Fibroblast of skin of left biceps (primary cell): Measurements from ENCODE around the gene FRMD5.
"Not testable (repeated sequence)": the region's sequence is repeated elsewhere in the genome, so short reads cannot be mapped to it uniquely, and the experiment has no call there.

Experiments used
- DNase-seq, 2 experiments: peaks; one replicate each; pipeline ENCODE4 v3.0.0-alpha.2; 2013; ENCODE audit warnings: low read depth in 2 of 2

Gene FRMD5

DNA sequence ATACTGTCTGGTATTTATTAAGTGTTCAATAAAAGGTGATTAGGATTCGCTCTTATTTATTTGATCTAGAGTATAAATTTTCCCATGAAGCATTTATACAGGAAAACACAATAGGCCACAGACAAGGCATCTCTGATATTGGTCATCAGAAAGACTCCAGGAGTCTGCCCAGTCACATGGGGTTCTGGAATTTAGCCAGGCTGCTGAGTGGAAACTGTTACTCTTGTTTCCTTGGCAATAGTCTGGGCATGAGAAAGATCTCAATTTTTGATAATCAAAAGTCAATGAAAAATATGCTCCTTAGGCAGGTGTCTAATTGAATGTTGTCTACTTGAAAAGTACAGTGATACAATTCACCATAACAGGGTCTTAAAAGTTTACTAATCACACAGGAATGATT, 161.2 kb downstream of the FRMD5 start:
- no peak for DNase-seq

DNA sequence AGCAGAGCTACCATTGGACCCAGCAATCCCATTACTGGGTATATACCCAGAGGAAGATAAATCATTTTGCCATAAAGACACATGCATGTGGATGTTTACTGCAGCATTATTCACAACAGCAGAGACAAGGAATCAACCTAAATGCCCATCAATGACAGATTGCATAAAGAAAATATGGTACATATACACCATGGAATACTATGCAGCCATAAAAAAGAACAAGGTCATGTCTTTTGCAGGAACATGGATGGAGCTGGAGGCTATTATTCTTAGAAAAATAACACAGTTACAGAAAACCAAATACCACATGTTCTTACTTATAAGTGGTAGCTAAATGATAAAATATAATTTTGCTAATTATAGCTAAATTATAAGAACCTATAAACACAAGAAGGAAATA, 162.3 kb downstream of the FRMD5 start:
- not testable (repeated sequence) for DNase-seq

DNA sequence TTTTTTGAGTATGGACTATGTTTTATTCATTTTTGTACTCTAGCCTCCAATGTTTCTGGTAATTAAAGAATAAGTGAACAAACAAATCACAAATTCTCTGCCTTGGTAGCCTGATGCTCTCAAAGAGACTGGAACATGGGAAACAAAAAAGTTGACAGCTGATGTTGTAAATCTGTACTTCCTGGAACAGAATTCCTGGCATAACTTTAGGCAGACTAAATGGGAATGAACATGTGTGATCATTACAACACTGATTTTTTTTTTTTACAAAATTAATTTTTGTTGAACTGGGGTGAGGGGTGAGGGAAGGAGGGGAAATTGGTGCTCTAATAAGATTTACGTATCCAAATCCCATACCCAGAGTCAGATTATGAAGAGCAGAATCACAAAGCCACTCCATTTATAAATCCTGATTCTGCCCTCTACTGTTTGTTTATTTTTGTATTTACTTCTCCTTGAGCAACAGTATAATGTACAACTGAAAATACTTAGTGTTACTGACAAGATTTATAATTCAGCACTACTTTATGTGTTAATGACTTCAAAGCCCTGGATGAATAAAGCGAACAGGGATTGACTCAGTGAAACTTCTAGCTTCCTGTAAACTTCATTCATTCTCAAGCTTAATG, 165.0 kb downstream of the FRMD5 start:
- DNase-seq: peak in 1 of 2 experiments; percentile 46

DNA sequence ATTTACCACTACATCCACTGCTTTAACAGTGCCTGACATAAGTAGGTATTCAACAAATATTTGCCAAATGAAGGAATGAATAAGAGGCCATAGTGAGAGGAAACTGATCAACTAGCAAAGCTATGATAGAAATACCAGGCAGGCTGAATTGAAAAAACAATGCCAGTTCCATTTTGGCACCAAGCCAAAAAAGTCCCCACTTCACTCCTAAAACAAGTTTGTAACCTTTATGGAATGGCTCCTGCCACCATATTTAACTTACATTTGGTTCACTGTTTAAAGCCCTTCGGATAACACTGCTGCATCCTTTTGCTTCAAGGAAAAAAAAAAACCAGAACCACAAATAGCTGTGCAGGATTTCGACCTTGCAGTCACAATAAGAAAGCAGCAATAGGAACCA, 166.1 kb downstream of the FRMD5 start:
- DNase-seq: no peak

DNA sequence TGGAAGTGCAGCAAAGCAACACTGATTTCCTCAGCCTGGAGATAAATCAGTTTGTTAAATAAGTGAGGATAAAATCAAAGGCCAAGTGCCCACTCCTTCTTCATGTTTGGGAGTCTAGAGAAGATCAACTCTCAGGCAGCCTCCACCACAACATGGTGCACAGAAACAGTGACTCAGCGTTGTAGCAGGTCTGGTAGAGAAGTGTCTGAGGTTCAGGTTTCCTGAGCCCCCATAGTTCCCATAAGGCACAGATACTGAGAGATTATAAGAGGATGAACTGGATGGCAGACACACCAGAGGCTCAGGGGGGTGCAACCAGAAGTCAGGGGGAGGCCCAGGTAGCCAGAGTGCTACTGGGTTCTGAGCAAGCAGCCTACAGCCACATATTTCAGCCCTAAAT, 166.7 kb downstream of the FRMD5 start:
- DNase-seq: no peak

DNA sequence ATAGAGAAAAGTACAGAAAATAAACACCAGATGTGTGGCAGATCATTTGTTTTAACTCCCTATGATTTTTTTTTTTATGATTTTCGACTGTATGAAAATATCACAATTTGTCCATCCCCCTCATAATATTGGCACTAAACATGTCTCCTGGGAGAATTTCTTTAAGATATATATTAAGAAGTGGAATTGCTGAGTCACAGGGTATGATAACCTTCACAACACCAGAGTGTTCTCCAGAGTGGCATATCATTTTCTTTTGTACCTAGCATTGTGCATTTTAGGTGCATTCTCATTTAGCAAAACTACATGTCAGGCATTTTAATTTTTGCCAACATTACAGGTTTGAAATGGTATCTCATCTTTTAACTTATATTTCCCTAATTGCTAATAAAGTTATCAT, 170.9 kb downstream of the FRMD5 start:
- DNase-seq: no peak

DNA sequence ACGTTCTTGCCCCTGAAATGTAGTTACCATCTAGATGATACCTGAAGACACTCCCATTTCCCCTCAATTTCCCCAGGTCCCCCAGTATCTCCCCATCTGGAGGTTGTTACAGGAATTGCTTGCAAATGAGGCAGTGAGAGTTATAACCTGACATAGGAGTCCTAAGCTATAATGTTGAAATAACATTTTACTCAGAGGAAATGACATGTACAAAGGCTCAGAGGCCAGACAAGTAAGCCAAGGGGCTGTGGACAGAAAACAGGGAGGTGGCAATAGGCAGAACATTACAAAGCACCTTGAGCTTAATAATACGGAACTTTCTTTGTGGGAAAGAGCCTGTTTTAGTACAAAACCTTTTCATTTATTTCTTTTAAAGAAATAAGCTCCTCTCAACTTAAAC, 171.9 kb downstream of the FRMD5 start:
- no peak for DNase-seq

DNA sequence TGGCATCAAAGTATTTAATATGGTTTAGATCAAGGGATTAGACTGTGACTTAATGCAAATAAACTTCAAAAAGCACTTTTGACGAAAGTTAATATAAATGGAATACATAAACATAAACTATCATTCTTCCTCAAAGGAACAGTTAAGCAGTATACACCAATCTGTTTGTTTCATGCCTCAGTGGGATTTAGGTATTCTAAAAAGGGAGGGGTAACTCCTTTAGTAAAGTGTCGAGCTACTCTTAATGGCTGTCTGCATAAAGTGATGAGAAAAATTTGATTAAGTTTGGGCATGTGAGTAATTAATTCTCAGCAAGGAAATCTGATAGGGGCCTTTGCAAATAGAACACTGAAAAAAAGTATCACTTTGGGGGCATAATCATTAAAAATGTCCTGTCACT, 176.9 kb downstream of the FRMD5 start:
- no peak for DNase-seq

DNA sequence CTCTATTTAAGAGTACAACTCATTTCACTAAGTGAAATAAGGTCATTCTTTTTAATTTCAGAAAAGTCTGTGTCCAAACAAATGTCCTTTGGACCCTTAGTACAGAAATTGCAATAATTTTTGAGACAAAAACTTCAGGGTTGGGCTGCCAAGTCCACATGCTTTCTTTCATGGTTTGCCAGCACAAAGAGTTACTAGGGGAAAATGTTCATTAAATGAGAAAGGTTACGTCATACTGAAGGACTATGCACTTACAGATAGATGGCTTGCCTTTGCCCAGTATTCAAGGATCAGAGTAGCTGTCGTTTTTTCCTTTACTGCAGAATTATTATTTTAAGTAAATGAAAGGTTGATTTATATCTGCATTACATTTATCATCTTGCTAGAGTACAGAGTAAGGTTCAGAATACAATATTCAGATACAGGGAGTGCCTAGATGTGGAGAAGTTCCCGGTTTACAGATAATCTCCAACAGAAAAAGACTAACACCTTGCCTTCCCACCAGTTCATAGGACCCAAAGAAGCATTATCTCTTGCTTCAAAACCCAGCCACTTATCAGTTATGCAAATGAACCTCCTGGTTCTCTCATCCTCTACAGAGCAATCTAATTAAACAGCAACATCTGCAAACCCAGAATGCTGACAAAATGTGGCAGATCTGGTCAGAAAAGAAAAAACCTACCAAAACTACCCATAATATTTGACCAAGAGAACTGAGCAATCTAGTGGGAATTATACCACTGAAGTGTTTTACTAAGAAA, 179.3 kb downstream of the FRMD5 start:
- DNase-seq: no peak

DNA sequence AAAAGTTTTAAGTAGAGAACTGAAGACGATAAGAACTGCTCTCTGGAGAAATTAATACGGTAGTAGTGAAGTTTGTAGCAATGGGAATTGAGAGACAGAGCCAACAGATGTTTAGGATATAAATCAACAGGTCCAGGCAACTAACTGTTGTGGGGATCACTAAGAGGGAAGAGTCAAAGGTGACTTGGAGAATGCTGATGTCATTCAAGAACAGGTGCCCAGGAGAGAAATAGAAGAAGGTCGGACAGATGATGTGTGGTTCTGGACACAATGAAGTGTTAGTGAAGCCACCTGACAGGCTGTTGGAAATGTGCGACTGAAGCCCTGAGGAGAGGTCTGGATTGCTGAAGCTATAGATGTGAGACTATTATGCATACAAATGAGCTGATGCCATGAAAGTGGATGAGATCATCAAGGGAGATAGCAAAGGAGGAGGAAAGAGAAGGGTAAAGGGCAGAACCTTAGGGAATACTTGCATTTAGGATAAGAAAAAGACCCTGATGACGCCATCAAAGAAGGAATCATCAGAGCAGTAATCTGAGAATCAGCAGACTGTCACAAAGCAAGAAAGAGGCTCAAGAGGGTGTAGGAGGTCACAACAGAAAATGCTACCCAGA, 183.7 kb downstream of the FRMD5 start:
- DNase-seq: no peak

DNA sequence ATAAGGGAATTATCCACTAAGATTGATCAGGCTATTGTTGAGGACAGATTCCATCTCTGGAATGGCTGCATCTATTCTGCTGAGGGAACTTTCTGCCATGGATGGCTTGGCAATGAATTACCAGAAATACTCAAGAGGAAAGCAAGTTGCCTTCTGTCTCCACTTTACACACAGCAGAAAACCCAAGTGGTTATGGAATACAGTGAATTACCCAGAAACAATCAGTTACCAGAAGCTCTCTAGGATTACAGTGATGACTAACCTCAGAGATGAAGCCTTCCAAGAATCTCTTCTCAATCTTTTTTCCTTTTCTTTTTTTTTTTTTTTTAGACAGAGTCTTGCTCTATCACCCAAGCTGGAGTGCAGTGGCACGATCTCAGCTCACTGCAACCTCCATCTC, 185.0 kb downstream of the FRMD5 start:
- DNase-seq: peak in 1 of 2 experiments; percentile 30

DNA sequence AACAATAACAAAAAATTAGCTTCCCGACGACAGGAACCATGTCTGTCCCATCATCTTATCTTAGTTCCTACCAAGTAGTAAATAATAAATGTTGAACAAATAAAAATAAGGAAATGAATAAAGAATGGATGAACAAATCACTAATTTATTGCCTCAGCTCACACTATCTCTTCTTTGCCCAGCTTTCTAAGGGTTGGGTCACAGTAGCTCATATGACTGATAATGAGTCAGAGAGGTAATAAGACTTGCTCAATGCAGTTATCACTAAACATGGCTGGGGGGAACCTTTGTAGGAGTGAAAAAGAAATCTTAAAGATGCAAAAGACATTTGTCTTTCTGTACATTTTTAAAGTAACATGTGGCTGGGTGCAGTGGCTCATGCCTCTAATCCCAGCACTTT, 186.0 kb downstream of the FRMD5 start:
- DNase-seq: peak in 1 of 2 experiments; percentile 5

DNA sequence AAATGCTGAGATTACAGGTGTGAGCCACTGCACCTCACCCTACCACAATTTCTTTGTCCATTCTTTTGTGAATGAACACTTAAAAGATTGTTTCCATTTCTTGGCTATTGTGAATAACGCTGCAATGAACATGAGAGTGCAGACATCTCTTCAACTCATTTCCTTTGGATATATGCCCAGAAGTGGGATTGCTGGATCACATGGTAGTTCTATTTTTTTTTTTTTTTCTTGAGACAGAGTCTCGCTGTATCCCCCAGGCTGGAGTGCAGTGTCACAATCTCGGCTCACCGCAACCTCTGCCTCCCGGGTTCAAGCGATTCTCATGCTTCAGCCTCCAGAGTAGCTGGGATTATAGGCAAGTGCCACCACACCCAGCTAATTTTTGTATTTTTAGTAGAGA, 194.8 kb downstream of the FRMD5 start:
- DNase-seq: peak; percentile 56 to 58

DNA sequence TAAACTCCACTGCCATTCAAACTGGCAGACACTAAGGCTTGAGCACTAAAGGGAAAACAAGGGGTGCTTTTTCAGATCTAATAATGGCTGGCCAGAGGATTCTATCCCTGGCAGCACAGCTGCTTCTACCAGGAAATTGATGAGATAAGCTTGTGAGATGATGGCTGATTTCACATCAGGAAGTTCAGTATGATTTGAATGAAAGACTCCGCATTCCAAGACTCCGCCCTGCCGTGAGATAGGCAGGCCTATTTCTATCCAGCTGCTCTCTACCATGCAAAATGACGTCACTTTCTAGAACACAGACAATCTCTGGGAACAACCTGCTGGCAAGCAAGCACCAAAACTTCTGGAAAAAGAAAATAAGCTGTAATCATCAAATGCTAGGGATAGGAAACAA, 196.5 kb downstream of the FRMD5 start:
- peak in 1 of 2 experiments; percentile 4 for DNase-seq

DNA sequence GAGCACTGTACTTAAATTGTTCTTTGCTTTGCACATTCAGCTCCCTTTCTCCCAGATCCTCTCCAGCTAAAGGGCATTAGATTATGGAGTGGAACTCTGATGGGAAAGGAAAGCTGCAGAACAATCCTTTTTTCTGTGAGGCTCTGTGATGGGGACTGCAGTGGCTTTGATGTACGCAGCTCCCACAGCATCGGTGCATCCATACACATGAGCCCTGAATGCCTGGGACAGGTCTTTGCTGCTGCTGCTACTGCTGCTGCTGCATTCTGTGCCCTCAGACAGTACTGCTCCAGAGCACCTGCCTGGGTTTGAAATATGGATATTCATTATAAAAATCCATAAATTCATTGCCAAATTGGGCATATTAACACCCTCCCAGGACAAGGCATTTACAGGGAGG, 203.9 kb downstream of the FRMD5 start:
- no peak for DNase-seq

DNA sequence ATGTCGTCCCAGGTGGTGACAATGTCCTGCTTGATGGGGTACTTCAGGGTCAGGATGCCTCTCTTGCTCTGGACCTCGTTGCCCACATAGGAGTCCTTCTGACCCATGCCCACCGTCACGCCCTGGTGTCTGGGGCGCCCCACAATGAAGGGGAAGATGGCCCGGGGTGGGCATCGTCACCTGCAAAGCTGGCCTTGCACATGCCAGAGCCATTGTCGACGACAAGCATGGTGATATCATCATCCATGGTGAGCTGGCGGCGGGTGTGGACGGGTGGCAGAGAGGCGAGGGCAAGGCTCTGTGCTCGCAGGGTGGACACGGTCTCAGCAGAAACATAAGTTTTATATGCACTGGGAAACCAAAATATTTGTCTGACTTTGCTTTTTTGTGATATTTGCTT, 205.1 kb downstream of the FRMD5 start:
- no peak for DNase-seq

DNA sequence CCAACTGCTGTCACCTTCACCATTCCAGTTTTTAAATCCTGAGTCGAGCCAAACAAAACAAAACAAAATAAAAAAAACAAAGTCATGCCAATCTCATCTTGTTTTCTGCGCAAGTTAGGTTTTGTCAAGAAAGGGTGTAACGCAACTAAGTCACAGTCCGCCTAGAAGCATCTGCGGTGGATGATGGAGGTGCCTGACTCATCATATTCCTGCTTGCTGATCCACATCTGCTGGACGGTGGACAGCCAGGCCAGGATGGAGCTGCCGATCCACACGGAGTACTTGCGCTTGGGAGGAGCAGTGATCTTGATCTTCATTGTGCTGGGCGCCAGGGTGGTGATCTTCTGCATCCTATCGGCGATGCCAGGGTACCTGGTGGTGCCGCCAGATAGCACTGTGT, 206.2 kb downstream of the FRMD5 start:
- no peak for DNase-seq

DNA sequence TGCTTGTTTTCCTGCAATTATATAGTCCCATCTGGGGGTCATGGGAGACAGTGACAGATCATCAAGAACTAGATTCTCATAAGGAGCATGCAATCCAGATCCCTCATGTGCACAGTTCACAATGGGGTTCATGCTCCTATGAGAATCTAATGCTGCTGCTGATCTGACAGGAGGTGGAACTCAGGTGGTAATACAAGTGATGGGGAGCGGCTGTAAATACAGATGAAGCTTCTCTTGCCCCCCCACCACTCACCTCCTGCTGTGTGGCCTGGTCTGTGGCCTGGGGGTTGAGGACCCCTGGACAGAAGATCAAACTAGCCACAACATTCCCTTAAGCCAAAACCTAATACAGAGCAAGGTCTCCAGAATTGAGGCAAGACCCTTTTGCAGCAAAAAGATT, 207.1 kb downstream of the FRMD5 start:
- no peak for DNase-seq

DNA sequence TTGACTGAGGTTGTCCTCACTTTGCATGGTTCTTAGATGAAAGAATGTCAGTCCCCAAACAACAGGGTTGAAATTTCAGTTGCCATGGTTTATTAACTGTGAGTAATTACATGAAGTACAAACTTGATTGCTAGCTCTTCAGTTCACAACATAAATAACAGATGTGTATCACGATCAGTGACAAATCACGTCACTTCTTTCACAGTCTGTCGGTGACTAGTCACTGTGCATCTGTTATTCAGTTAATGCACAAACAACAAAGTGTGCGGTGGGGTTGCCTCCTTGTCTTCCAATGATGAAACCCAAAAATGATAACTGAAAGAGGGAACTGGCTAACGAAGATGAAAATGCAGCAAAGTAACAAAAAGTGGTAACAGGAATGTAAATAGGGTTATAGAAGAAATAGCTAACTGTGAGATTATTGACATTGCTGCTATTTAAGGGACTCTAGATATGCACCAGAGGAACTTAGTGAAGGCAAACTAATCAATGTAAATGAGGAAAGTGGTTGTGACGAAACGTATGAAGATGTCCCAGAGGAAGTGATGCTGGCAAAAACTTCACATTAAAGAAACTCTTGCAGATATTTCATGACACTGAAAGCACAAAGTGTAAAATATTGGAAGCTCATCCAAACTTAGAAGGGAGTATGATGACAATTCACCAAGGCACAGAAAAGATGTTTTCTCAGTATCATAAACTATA, 208.9 kb downstream of the FRMD5 start:
- DNase-seq: no peak

DNA sequence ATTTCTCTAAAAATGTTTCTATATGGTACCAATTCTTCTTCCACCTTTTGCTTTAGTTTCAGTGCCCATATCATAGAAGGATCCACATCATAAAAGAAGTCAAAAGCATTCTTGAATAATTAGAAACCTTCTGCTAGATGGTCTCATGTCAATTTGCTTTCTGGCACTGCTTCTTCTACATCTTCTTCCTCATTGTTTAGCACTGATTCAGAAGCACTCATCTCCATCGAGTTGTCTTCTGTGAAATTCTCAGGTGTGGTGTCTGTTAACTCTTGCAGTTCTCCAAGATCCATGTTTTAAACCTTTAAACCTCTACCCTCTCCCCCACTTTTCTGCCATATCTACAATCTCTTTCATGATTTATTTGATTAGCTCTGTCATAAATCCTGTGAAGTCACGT, 213.5 kb downstream of the FRMD5 start:
- no peak for DNase-seq

DNA sequence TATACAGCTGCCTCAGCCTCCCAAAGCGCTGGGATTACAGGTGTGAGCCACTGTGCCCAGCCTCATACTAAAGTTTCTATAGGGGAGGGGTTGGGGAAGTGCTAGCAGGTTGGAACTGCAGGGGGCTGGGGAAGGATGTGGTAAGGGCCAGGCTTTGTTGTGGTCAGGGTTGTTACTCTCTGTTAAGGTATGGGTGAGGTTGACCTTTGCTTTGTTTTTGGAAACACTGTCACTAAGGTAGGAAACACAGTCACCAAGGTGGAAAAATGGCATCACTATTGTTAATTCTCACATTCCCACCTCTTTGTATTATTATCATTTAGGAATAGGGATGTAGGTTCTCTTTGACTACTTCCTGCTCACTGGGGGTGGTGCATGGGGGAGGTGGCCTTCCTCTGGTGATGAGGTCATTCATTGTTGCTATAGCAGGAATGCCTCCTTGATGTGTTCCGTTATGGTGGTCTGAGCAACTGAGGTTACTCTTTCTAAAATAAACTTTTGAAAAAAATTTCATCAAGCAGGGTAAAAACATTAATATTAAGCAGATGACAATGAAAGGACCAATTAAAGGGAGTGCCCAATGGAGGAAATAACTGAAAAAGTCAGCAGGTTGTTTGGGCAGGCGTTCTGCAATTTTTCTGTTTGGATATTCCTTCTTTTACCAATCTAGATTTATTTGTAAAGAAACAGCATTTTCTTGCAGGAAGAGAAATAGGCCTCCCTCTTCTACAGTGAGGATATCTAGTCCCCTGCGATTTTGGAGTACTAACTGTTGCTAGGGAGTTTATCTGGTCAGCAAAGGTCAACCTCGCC, 217.8 kb downstream of the FRMD5 start:
- no peak for DNase-seq

DNA sequence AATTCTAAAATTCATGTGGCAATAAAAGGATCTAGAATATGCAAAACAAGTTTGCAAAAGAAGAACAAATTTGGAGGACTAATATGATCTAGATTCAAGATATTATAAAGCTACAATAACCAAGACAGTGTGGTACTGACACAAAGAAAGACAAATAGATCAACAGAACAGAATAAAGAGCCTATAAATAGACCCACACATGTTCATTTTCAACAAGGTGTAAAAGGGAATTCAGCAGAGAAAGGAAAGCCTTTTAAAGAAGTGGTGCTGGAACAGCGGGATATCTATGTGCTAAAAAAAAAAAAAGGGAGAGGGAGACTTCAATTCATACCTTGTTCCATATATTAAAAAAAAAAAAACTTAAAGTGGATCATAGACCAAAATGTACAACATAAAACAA, 219.3 kb downstream of the FRMD5 start:
- no peak for DNase-seq
